Liver (tissue), 9 donors: ENCODE data around the gene TNFRSF11A. TPM values are rescaled to one million over a fixed set of nuclear protein-coding genes. Genes with fewer than 3 reads are reported as not detected.

Experiments
- DNase-seq: peaks from one replicate; pipeline ENCODE4 v3.0.0-alpha.2; 2017; ENCODE audit warnings: low spot score
- H3K27ac ChIP-seq, 2 donors: one replicate each; pipeline ENCODE4 v1.7.0; 2013; ENCODE audit warnings: inconsistent platforms in 2 of 2, low read length in 2 of 2, control low read depth in 1 of 2, low read depth in 1 of 2, mild to moderate bottlenecking in 1 of 2
- H3K27me3 ChIP-seq, 4 donors: one replicate each; pipeline versions ENCODE4 v1.6.1 to v1.7.0; 2013; ENCODE audit warnings: low read length in 3 of 4, inconsistent platforms in 1 of 4, mild to moderate bottlenecking in 1 of 4, moderate library complexity in 1 of 4; ENCODE audit not compliant: control insufficient read depth in 4 of 4, insufficient read depth in 4 of 4
- H3K36me3 ChIP-seq, 4 donors: one replicate each; pipeline versions ENCODE4 v1.6.1 to v1.7.0; 2013; ENCODE audit warnings: low read length in 3 of 4, mild to moderate bottlenecking in 3 of 4, low read depth in 1 of 4, moderate library complexity in 1 of 4; ENCODE audit not compliant: control insufficient read depth in 4 of 4, insufficient read depth in 3 of 4
- H3K4me1 ChIP-seq, 4 donors: one replicate each; pipeline versions ENCODE4 v1.6.1 to v1.7.0; 2013; ENCODE audit warnings: low read length in 3 of 4, mild to moderate bottlenecking in 3 of 4, moderate library complexity in 1 of 4; ENCODE audit not compliant: control insufficient read depth in 4 of 4, insufficient read depth in 4 of 4
- H3K4me3 ChIP-seq, 3 donors: one replicate each; pipeline versions ENCODE4 v1.6.1 to v1.7.0; 2013; ENCODE audit warnings: low read length in 3 of 3, control low read depth in 1 of 3, low read depth in 1 of 3, mild to moderate bottlenecking in 1 of 3
- H3K9ac ChIP-seq, 2 donors: one replicate each; pipeline ENCODE4 v1.7.0; 2013; ENCODE audit warnings: low read length in 2 of 2, mild to moderate bottlenecking in 2 of 2, moderate library complexity in 2 of 2, control low read depth in 1 of 2, low read depth in 1 of 2
- H3K9me3 ChIP-seq, 4 donors: one replicate each; pipeline versions ENCODE4 v1.6.1 to v1.7.0; 2013; ENCODE audit warnings: low read length in 3 of 4; ENCODE audit not compliant: control insufficient read depth in 4 of 4
- EGR1 ChIP-seq, 2 donors: IDR thresholded peaks; 2 replicates each; pipeline ENCODE4 v1.6.1; 2016 to 2018; ENCODE audit warnings: antibody characterized with exemption in 2 of 2, low read depth in 2 of 2
- FOXA1 ChIP-seq: IDR thresholded peaks from 2 replicates; pipeline ENCODE4 v1.6.1; 2016; ENCODE audit warnings: antibody characterized with exemption
- FOXA2 ChIP-seq: IDR thresholded peaks from 2 replicates; pipeline ENCODE4 v1.6.1; 2016; ENCODE audit warnings: antibody characterized with exemption
- GABPA ChIP-seq, 2 donors: IDR thresholded peaks in 1 of 2; conservative IDR thresholded peaks in 1 of 2; 2 replicates each; pipeline ENCODE4 v1.6.1; 2016; ENCODE audit warnings: antibody characterized with exemption in 2 of 2, mild to moderate bottlenecking in 1 of 2, moderate library complexity in 1 of 2
- HNF4A ChIP-seq, 2 donors: conservative IDR thresholded peaks; 2 replicates each; pipeline ENCODE4 v1.6.1; 2016; ENCODE audit warnings: antibody characterized with exemption in 2 of 2, mild to moderate bottlenecking in 2 of 2
- HNF4G ChIP-seq: IDR thresholded peaks from 2 replicates; pipeline ENCODE4 v1.6.1; 2016; ENCODE audit warnings: antibody characterized with exemption
- JUND ChIP-seq, 2 donors: IDR thresholded peaks; 2 replicates each; pipeline ENCODE4 v1.6.1; 2016; ENCODE audit warnings: antibody characterized with exemption in 2 of 2
- NR2F2 ChIP-seq: IDR thresholded peaks from 2 replicates; pipeline ENCODE4 v1.6.1; 2016; ENCODE audit warnings: antibody characterized with exemption
- RAD21 ChIP-seq, 2 donors: IDR thresholded peaks; 2 replicates each; pipeline ENCODE4 v1.6.1; 2016; ENCODE audit warnings: antibody characterized with exemption in 2 of 2, mild to moderate bottlenecking in 2 of 2
- RXRA ChIP-seq, 2 donors: IDR thresholded peaks; 2 replicates each; pipeline ENCODE4 v1.6.1; 2017 to 2018; ENCODE audit warnings: antibody characterized with exemption in 2 of 2, mild to moderate bottlenecking in 1 of 2
- SP1 ChIP-seq: IDR thresholded peaks from 2 replicates; pipeline ENCODE4 v1.6.1; 2018; ENCODE audit warnings: antibody characterized with exemption, mild to moderate bottlenecking
- TAF1 ChIP-seq: conservative IDR thresholded peaks from 2 replicates; pipeline ENCODE4 v1.6.1; 2016; ENCODE audit warnings: antibody characterized with exemption, mild to moderate bottlenecking
- YY1 ChIP-seq: IDR thresholded peaks from 2 replicates; pipeline ENCODE4 v1.6.1; 2016; ENCODE audit warnings: antibody characterized with exemption, mild to moderate bottlenecking
- WGBS: extraction: QIAGEN DNeasy Blood & Tissue Kit; methylation state at CpG from one replicate; pipeline ENCODE4 v1.1.7; 2013; 5-methylcytosine and 5-hydroxymethylcytosine counted together
- polyA plus RNA-seq, 2 donors: library from polyadenylated mRNA; stranded (reverse) in 1 of 2; unstranded in 1 of 2; fragments of 200-250 nt in 1 of 2; fragments of >200 nt in 1 of 2; fragmentation: Nextera tagmentation in 1 of 2; extraction: Ambion mirVana in 1 of 2; gene quantifications; one replicate each; pipeline versions ENCODE4 v1.2.1 to v1.2.3, GENCODE V29; 2013 to 2015
- total RNA-seq, 2 donors: library from RNA; depleted of rRNA; stranded (reverse); fragments of >200 nt; gene quantifications; one replicate each; pipeline ENCODE4 v1.2.3, GENCODE V29; 2014
- TF ChIP-seq, protein P1 (sequence below): IDR thresholded peaks from 2 replicates; pipeline ENCODE4 v1.6.1; 2016; ENCODE audit warnings: antibody characterized with exemption
- TF ChIP-seq, protein P2 (sequence below): IDR thresholded peaks from 2 replicates; pipeline ENCODE4 v1.6.1; 2016; ENCODE audit warnings: antibody characterized with exemption, mild to moderate bottlenecking
- TF ChIP-seq, protein P3 (sequence below): fragments of 150-350 bp; IDR thresholded peaks from 2 replicates; pipeline ENCODE4 v1.5.1; 2017; ENCODE audit warnings: improper control_type of control experiment, low read depth, low read length; ENCODE audit not compliant: missing input control
- TF ChIP-seq, protein P4 (sequence below): IDR thresholded peaks from 2 replicates; pipeline ENCODE4 v1.6.1; 2016; ENCODE audit warnings: antibody characterized with exemption
- TF ChIP-seq, protein P5 (sequence below): IDR thresholded peaks from 2 replicates; pipeline ENCODE4 v1.6.1; 2016; ENCODE audit warnings: antibody characterized with exemption
- donor health status: healthy.
- donor health status: healthy.
- donor health status: healthy.
- donor health status: healthy.
- donor health status: healthy.

TNFRSF11A gene
- total and polyA plus RNA-seq, 4 donors, result 0.32 to 1.8 (median 0.90) TPM

DNA sequence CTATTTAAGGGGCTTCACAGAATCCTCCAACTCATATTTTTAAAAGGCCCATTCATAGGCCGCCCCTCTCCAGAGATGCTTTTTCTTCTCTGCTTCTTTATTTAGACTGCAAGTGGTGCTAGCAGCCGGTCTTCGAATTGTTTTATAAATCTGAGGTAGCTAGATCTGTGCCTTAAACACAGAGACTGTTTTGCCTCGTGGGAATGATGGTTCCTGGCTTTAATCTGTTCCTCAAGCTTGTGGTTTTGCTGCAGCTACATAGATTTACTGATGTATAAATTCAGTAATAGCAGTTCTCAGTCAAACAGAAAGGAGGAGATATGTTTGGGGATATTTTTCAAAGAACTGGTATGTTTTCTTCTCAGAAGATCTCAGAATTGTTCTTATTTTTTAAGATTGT is 45.3 kb downstream of the TNFRSF11A start:
- no peak for TF ChIP-seq JUND (IDR thresholded peaks at IDR 0.05)
- no peak for TF ChIP-seq NR2F2
- TF ChIP-seq RXRA (IDR thresholded peaks at IDR 0.05), result no peak
- no peak for TF ChIP-seq HNF4A (conservative IDR thresholded peaks at IDR 0.05)
- TF ChIP-seq, protein P1, sequence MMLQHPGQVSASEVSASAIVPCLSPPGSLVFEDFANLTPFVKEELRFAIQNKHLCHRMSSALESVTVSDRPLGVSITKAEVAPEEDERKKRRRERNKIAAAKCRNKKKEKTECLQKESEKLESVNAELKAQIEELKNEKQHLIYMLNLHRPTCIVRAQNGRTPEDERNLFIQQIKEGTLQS, result no peak
- TF ChIP-seq TAF1, result no peak
- TF ChIP-seq, protein P2, sequence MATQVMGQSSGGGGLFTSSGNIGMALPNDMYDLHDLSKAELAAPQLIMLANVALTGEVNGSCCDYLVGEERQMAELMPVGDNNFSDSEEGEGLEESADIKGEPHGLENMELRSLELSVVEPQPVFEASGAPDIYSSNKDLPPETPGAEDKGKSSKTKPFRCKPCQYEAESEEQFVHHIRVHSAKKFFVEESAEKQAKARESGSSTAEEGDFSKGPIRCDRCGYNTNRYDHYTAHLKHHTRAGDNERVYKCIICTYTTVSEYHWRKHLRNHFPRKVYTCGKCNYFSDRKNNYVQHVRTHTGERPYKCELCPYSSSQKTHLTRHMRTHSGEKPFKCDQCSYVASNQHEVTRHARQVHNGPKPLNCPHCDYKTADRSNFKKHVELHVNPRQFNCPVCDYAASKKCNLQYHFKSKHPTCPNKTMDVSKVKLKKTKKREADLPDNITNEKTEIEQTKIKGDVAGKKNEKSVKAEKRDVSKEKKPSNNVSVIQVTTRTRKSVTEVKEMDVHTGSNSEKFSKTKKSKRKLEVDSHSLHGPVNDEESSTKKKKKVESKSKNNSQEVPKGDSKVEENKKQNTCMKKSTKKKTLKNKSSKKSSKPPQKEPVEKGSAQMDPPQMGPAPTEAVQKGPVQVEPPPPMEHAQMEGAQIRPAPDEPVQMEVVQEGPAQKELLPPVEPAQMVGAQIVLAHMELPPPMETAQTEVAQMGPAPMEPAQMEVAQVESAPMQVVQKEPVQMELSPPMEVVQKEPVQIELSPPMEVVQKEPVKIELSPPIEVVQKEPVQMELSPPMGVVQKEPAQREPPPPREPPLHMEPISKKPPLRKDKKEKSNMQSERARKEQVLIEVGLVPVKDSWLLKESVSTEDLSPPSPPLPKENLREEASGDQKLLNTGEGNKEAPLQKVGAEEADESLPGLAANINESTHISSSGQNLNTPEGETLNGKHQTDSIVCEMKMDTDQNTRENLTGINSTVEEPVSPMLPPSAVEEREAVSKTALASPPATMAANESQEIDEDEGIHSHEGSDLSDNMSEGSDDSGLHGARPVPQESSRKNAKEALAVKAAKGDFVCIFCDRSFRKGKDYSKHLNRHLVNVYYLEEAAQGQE, result no peak
- no peak for TF ChIP-seq YY1
- TF ChIP-seq, protein P3, sequence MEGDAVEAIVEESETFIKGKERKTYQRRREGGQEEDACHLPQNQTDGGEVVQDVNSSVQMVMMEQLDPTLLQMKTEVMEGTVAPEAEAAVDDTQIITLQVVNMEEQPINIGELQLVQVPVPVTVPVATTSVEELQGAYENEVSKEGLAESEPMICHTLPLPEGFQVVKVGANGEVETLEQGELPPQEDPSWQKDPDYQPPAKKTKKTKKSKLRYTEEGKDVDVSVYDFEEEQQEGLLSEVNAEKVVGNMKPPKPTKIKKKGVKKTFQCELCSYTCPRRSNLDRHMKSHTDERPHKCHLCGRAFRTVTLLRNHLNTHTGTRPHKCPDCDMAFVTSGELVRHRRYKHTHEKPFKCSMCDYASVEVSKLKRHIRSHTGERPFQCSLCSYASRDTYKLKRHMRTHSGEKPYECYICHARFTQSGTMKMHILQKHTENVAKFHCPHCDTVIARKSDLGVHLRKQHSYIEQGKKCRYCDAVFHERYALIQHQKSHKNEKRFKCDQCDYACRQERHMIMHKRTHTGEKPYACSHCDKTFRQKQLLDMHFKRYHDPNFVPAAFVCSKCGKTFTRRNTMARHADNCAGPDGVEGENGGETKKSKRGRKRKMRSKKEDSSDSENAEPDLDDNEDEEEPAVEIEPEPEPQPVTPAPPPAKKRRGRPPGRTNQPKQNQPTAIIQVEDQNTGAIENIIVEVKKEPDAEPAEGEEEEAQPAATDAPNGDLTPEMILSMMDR, result no peak
- TF ChIP-seq HNF4G, result no peak
- no peak for TF ChIP-seq EGR1 (IDR thresholded peaks at IDR 0.05; ENCODE audit: low read depth in 2 of 2)
- TF ChIP-seq, protein P4, sequence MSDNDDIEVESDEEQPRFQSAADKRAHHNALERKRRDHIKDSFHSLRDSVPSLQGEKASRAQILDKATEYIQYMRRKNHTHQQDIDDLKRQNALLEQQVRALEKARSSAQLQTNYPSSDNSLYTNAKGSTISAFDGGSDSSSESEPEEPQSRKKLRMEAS, result no peak
- TF ChIP-seq FOXA1, result no peak
- no peak for TF ChIP-seq GABPA (IDR thresholded peaks at IDR 0.05 in 1 of 2, conservative IDR thresholded peaks at IDR 0.05 in 1 of 2)
- TF ChIP-seq RAD21 (IDR thresholded peaks at IDR 0.05), result no peak
- TF ChIP-seq, protein P5, sequence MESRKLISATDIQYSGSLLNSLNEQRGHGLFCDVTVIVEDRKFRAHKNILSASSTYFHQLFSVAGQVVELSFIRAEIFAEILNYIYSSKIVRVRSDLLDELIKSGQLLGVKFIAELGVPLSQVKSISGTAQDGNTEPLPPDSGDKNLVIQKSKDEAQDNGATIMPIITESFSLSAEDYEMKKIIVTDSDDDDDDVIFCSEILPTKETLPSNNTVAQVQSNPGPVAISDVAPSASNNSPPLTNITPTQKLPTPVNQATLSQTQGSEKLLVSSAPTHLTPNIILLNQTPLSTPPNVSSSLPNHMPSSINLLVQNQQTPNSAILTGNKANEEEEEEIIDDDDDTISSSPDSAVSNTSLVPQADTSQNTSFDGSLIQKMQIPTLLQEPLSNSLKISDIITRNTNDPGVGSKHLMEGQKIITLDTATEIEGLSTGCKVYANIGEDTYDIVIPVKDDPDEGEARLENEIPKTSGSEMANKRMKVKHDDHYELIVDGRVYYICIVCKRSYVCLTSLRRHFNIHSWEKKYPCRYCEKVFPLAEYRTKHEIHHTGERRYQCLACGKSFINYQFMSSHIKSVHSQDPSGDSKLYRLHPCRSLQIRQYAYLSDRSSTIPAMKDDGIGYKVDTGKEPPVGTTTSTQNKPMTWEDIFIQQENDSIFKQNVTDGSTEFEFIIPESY, result no peak
- TF ChIP-seq SP1, result no peak
- TF ChIP-seq FOXA2, result no peak
- H3K36me3 ChIP-seq, result no peaks in the 10 kb centered on the region
- H3K9me3 ChIP-seq, result no peaks in the 10 kb centered on the region
- H3K4me1 ChIP-seq, result no peaks in the 10 kb centered on the region
- no peaks in the 10 kb centered on the region for H3K27me3 ChIP-seq
- H3K27ac ChIP-seq, result no peak overlapping the region
- H3K9ac ChIP-seq, result no peak overlapping the region
- 81% methylated on average over 4 of the region's 4 CpGs for WGBS
- no peak for DNase-seq
- H3K4me3 ChIP-seq, result no peak overlapping the region
